T-helper 2 cell (primary cell): Measurements from ENCODE around the gene CERS6.

Experiments
- DNase-seq, 5 experiments: peaks; one replicate each; pipeline versions ENCODE4 v3.0.0 to v3.0.0-alpha.2; 2012 to 2022

The CERS6 gene

GRCh38 chr2:168573128-168573903, 117.2 kb downstream of the CERS6 start:
- DNase-seq: no peak

DNA sequence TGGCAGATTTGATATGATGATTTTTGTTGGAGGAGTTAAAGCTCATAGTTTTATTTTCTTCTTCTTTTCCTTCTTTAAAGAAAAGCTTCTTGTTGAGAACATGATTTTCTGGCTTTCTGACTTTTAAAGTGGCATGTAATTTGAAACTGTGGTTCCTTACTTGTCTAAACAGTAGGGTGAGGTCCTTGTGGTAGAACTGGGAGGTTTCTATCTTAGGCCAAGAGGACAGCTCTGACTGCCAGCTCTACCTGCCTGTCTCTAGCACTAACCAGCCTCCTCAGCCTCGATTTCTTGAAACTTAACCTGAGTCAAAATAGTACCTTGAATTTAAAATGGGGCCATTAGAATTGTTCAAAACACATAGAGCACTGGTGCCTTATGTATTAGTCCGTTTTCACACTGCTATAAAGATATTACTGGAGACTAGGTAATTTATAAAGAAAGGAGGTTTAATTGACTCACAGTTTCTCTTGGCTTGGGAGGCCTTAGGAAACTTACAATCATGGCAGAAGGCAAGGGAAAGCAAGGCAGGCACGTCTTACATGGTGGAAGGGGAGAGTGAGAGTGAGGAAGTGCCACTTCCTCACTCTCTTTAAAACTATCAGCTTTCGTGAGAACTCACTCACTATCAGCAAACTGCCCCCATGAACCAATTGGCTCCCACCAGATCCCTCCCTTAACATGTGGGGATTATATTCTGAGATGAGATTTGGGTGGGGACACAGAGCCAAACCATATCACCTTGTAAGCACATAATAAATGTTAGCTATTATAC, 119.0 kb downstream of the CERS6 start:
- peak in 1 of 5 experiments; percentile 19 for DNase-seq

GRCh38 chr2:168577885-168578284, 121.8 kb downstream of the CERS6 start:
- no peak for DNase-seq

- DNase-seq: no peak
These were observed 127.1 kb downstream of the CERS6 start for GRCh38 chr2:168583064-168583709.

DNA sequence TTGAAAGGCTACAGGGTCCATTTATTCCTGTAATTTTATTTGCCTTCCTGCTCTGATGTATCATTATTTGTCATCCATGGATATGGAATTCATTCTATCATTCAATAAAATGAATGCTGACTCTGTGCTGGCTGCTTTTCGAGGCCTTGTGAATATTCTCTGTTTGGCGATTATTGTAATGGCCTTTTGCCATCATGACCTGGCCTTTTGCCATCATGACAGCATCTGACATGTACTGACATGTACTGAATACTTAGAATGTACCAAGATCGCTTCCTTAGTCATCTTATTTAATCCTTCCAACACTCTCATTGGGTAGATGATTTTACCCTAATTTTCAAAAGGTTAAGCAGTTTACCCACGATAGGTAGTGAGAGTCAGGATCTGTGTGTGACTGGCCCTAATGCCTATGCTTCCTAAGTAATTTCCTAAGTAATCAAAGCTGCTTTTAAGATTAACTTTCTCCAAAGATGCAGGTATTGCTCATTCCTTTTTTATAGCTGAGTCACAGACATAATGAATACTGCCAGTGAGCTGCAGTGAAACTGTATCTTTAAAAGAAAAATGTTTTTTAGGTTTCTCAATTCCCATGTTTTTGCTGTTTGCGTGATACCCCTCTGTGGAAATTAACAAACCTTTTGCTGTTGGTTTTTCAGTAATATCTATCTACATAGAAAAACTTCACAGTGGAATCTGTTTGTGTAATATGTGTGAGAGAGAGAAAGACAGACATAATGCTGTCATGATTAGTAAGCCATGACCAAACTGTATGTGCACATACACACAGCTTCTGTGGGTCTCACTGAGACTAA, 127.8 kb downstream of the CERS6 start:
- DNase-seq: no peak

GRCh38 chr2:168584911-168585310, 128.8 kb downstream of the CERS6 start:
- DNase-seq: no peak

GRCh38 chr2:168585700-168586099, 129.6 kb downstream of the CERS6 start:
- no peak for DNase-seq

DNA sequence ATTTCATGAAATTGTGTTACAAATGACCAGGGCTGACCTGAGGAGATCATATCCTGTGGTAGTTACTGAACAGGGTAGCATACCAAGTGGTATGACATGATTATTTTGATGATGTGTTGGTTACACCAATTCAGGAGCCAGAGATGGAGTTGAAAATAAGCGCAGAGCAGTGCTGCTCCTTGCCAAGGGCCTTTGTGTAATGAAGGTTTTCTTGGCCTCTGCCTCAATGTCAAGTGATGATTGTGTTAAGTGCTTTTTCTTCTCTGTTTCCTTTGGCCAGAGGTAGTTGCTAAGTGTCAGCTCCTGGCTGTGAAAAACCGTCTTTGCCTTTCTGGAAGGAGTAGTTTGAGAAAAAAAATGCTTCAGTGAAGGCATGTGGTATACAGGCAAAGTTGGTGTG, 131.2 kb downstream of the CERS6 start:
- DNase-seq: no peak

DNA sequence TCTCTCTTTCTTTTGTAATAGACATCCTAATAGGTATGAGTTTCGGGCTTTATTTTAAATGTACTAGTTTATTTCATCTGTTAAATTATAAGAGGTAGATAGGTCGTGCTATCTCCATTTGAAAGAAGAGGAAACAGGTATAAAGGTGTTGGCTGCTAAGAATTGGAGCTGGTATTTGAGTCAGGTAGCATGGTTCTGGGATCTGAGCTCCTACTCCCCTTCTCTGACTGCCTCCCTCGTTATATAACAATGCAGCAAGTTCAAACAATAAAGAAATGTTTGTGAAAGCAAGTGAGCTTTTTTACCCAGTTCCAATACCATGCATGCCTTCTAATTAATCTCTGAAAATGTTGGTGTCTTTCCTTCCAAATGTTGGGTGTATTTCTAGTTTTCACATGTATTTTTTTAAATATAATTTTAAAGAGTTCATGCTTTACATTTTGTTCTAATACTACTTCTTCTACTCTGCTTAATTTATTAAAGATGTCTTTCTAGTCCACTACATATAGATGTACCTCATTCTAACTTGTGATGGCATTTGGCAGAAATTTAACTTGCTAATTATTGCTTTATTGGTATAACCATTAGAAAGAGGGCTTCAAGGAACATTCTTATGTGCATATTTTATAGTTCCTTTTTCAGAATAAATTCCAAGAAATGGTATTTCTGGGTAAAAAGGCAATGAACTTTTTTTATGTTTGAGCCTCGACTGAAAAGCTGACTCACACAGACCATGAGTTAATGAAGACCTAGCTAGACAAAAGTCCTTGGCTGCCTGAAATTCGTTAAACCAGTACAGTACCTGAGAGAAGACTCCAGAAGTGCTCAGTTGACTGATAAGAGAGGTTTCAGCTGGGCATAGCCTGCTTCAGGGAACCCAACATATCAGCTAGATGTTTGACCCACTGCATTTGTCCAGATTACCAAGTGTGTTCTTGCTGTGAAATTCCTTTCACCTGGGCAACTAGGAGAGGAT, 133.5 kb downstream of the CERS6 start:
- DNase-seq: no peak

GRCh38 chr2:168592181-168592831, 136.2 kb downstream of the CERS6 start:
- DNase-seq: no peak

GRCh38 chr2:168593713-168594112, 137.6 kb downstream of the CERS6 start:
- DNase-seq: no peak

GRCh38 chr2:168594778-168595177, 138.7 kb downstream of the CERS6 start:
- DNase-seq: peak in 1 of 5 experiments; percentile 46

GRCh38 chr2:168596881-168597655, 141.0 kb downstream of the CERS6 start:
- no peak for DNase-seq

- DNase-seq: no peak
These were observed 143.7 kb downstream of the CERS6 start for GRCh38 chr2:168599738-168600137.

DNA sequence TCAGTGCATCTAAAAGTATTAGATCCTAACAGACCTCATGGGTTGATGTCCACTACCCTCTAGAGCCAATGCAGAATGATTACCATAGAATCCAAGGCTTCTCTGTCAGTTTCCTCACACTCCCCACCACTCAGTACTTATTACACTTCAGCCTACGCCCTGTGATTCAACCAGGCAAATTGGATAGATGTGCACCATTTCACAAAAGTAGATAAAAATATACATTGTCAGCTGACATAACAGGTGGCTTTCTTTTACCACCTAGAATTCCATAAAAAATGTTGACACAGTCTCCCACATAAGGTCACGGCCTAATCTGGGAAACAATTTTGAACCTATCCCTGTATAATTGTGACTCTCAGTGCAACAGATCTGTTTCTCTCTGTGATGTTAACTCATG, 144.9 kb downstream of the CERS6 start:
- DNase-seq: no peak

DNA sequence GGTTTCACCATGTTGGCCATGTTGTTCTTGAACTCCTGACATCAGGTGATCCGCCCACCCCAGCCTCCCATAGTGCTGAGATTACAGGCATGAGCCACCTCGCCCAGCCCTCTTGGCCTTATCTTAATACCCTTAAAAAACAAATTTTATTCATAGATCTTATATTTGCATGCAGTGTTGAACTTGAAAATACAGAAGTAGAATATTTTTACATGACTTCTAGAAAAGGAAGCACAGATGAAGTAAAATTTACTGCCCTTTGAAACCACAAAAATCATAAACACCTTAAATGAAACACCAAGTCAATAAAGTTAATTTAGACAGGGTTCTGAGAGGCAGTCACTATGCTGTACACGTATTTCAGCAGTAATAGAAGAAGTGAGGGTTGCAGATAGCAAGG, 145.7 kb downstream of the CERS6 start:
- no peak for DNase-seq

DNA sequence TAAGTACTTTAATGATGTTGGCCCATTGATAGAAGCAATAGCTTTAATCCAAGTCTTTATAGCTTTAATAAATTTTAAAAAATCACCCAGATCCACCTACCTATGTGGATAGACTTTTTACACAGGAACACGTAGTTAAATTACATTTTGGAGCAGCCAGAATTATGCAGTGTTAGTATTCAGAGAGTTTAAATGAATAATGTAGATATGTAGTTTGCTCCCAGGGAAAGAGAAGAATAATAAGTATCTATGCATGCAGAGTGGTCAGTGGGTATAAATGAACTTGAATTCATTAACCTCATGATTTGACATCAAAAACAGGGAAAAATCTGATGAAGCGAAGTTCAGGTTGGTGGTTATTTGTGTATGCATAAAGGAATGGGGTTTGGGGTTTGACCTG, 146.3 kb downstream of the CERS6 start:
- no peak for DNase-seq

- no peak for DNase-seq
These were observed 146.9 kb downstream of the CERS6 start for GRCh38 chr2:168602846-168603401.

DNA sequence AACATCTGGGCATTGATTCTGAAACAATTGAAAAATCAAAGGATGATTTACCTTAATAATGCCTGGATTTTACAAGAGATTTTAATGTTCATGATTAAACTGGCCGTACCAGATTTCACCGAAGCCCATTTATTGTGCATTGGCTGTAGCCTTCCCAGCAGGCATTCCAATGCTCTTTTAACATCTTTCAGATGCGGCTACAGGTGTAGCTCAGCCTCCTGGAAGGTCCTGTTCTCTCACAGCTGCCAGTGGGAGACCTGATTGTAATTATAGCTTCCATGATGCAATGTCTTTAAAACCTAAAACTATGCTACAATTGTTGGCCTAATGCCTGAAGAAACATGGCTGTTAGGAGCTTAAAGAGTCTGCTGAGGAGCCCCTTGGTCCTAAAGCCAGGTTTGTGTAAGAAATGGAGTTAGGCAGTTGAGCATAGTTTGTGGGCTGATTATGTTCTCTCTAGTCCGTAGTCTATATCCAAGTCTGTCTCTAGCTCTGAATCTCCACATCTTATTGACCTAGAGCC, 147.4 kb downstream of the CERS6 start:
- DNase-seq: no peak

DNA sequence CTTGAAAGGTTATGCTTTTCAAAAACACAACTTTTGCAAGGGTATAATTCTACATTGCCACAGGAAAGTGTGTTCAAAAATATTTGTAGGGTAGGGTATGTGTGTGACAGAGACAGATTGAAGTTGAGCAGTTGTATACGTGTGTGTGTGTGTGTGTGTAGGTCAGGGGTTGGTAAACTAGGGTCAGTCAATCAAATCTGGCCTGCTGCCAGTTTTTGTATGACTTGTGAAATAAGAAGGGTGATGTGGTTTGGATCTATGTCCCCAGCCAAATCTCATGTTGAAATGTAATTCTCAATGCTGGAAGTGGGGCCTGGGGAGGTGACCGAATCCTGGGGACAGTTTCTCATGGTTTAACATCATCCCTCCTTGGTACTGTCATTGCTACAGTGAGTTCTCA, 148.2 kb downstream of the CERS6 start:
- no peak for DNase-seq
